Subcutaneous adipose tissue (tissue), 4 donors: ENCODE results near the gene YWHAH. TPM values are rescaled to one million over a fixed set of nuclear protein-coding genes. Genes with fewer than 3 reads are reported as not detected.

Experiments
- total RNA-seq, 4 donors: library from RNA; depleted of rRNA; stranded (reverse); fragments of >200 nt; gene quantifications; one replicate each; pipeline ENCODE4 v1.1.0, GENCODE V29; 2016
- TF ChIP-seq, protein P1 (sequence below): fragments of 450-650 bp; IDR thresholded peaks from one replicate; pipeline ENCODE4 v1.5.1; 2016; ENCODE audit warnings: low read depth, mild to moderate bottlenecking, control low read depth, antibody characterized with exemption, moderate library complexity

Gene YWHAH
- total RNA-seq, 4 donors from 2014 or later = 47.7 to 99.0 (median 54.0) TPM

DNA sequence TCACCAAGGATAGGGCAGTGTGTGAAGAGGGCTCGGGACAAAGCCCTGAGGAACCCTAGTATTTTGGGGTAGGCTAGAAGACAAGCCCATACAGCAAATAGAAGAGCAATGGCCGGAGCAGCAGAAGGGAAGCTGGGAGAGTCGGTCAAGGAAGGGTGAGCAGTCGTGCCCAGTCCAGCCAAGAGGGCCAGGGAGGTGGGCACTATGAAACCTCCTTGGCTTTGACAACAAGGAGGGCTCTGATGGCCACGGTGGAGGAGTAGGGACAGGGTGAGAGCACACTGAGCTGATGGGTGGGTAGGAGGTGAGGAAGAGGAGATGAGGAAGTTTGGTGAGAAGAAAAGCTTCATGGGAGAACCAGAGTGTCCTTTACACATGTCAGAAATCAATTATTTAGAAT is 2.2 kb upstream of the YWHAH start:
- TF ChIP-seq, protein P1, sequence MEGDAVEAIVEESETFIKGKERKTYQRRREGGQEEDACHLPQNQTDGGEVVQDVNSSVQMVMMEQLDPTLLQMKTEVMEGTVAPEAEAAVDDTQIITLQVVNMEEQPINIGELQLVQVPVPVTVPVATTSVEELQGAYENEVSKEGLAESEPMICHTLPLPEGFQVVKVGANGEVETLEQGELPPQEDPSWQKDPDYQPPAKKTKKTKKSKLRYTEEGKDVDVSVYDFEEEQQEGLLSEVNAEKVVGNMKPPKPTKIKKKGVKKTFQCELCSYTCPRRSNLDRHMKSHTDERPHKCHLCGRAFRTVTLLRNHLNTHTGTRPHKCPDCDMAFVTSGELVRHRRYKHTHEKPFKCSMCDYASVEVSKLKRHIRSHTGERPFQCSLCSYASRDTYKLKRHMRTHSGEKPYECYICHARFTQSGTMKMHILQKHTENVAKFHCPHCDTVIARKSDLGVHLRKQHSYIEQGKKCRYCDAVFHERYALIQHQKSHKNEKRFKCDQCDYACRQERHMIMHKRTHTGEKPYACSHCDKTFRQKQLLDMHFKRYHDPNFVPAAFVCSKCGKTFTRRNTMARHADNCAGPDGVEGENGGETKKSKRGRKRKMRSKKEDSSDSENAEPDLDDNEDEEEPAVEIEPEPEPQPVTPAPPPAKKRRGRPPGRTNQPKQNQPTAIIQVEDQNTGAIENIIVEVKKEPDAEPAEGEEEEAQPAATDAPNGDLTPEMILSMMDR = no peak

DNA sequence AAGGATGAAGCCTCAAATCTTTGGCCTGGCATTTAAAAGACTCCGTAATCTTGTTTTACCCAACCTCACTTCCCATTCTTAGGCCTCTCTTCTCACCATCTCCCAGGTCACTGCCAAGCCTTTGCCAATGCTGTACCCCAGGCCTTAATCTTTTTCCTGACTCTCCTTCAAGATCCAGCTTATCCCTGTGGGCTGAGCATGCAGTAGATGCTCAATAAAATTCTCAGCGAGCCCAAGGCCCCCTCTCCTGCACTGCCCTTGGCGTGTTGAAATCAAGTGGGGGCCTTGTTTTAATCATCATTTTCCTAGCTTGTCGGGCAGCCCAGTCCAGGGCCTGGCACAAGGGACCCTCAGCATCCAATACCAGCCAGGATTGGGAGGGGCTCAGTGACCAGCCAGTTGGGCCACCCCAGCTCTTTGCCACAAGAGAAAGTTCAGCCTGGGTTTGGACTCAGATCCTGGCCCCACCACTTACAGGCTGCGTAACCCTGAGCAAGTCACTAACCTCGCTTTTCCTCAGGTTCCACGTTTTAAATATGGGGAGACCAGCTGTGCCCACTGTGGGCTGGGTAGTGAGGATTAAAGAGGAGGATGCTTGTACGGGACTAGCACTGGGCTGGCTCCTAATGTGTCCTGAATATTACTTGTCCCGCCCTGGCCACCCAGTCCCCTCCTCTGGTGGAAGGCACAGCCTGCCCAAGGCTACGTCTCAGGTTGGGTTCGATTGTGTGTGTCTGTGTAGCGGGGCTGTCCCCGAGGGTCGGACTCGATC is 943 bp upstream of the YWHAH start:
- TF ChIP-seq, protein P1 = no peak

DNA sequence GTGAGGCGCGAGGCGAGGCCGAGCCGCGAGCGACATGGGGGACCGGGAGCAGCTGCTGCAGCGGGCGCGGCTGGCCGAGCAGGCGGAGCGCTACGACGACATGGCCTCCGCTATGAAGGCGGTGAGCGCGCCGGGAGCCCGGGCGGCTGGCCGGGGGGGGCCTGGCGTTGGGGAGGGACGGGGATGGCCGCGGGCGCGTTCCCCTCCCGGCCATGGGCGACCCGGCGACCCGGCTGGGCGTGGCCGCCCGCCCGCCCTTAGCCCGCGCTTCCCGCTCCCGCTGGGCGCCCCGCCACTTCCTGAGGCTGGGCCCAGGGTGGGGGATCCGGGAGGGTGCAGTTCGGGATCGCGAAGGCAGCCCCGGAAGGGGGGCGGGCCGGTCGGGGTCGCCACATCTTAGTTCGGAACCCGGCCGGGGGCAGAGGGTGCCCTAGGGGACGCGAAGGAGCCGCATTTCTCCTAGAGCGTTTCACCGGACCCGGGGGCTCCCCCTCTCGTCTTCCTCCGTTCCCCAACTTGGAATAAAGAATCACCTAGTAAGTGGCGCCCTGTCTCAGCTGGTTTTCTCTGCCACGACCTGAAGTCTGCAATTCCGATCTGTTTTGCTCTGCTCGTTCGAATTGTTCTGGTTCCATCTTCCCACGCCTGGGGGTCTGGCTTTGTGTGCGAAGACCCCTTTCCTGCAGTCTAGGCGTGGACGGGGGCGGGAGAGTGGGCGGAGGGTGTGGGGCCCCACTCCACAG is 536 bp downstream of the YWHAH start:
- TF ChIP-seq, protein P1 = no peak

DNA sequence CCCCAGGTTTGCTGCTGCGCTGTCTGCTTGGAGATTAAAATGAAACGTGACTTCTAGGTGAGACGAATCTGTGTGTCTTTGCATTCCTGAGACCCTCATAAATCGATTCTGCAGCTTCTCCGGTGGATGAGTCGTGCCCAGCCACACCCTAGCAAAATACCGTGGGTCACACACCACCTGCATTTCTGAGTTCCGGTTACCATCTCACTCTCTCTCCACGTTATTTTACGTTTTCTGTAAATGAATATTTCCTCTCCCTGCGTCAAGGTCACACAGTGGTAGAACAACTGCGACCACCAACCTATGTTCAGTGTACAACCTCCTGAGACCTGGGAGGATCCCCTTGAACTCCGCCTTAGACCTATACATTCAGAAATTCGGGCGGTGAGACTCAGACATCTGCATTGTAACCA is 1.1 kb downstream of the YWHAH start:
- TF ChIP-seq, protein P1 = no peak

DNA sequence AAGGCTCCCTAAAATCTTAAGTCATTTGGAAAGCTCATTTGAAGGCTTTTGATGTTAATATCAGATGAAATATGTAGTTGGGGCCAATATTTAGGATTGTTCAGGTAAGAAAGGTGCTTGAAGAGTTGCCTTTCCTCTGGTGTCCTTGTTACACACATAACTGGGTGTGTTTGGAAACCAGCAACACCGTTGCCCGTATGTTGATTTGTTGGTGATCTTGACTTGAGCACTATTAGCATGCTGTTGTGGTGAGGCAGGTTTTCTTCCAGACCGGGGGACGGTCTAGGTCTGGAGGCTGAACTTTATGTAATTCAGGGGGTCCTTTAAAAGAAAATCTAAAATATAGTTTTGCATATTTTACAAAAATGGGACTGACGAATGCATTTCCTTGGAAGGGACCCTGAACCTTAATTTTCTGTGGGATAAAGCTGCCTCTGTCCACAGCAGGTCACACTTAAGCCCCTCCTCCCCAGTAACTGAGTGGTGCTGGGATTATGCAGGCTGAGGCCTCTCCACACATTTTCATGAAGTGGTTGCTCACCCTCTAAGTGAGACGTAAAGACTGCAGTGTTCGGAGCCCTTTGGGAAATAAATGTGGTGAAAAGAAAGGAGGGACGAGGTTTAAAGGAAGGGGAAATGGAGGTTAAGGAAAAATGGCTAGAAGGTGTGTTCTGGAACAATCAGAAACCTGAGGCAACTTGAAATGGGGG is 1.8 kb downstream of the YWHAH start:
- TF ChIP-seq, protein P1 = no peak

DNA sequence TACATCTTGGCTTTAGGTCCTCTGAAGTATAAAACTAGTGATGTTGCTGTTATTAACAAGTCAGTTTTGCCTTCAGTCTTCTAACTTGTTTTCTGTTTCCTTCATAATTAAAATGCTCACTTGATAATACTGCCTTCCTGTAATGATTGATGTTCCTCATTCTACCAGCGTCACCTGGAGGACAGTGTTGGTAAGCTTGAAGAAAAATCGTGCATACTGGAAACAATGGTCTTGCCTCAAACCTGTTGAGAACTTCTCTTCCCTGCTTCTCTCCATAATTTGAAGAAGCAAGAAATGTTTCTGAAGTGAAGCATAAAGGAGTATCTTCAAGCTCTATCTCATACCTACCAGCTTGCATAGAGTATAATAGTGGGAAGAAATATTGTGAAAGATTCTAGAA is 3.0 kb downstream of the YWHAH start:
- TF ChIP-seq, protein P1 = no peak

DNA sequence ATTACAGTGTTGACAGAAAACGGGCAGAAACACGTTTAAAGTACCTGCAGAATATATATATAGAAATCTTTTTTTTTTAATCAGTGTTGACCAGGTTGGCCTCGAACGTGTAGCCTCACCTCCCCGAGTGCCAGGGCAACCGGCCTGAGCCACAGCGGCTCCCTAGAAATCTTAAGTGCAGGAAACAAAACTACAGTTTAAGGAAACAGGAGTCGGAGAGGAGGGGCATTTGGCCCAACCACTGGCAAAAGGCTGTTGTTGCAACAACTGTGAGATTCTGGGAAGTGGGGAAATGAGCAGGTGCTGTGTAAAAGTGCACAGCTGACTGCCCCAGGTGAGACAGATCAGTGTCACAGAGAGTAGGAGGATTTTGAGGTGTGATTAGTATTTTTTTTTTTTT is 3.7 kb downstream of the YWHAH start:
- TF ChIP-seq, protein P1 = no peak
